ENCODE data around the gene IRF2BPL. TPM values are rescaled to one million over a fixed set of nuclear protein-coding genes. Genes with fewer than 3 reads are reported as not detected.

Gene IRF2BPL
- total RNA-seq, 2 donors from 2014 or later = 42.0 to 51.1 TPM

- Histone ChIP-seq H3K36me3 (no peaks in the 10 kb centered on the region), H3K9me3 (no peaks in the 10 kb centered on the region), H3K4me1 (peaks cover 6 to 52% of the 10 kb centered on the region in 2 donors), H3K27me3 (no peaks in the 10 kb centered on the region), H3K4me3 (no peak overlapping the region), H3K27ac (peak overlapping the region; percentile 67 to 82)
- no peak for TF ChIP-seq CTCF (IDR thresholded peaks at IDR 0.05)
- no peak for DNase-seq (ENCODE audit: low spot score)
These were observed 41.0 kb upstream of the IRF2BPL start for GRCh38 chr14:77069551-77069950.

GRCh38 chr14:77068517-77069200 is 40.2 kb upstream of the IRF2BPL start:
- peak; percentile 9 to 27 for TF ChIP-seq CTCF (IDR thresholded peaks at IDR 0.05)
- H3K27ac ChIP-seq = peak overlapping the region; percentile 77 to 82

GRCh38 chr14:77067632-77068516 is 39.4 kb upstream of the IRF2BPL start:
- H3K27me3 ChIP-seq = no peaks in the 10 kb centered on the region
- H3K4me1 ChIP-seq = peaks cover 6 to 64% of the 10 kb centered on the region in 2 donors
- H3K27ac ChIP-seq = peak overlapping the region; percentile 77 to 82
- H3K9me3 ChIP-seq = no peaks in the 10 kb centered on the region
- peak; percentile 74 to 91 for TF ChIP-seq CTCF (IDR thresholded peaks at IDR 0.05)
- H3K36me3 ChIP-seq = no peaks in the 10 kb centered on the region
- no peak overlapping the region for H3K4me3 ChIP-seq
- DNase-seq (ENCODE audit: low spot score) = peak; percentile 68

More at GRCh38 chr14:77068517-77069200, 40.2 kb upstream of the IRF2BPL start:
- no peaks in the 10 kb centered on the region for H3K36me3 ChIP-seq
- no peak overlapping the region for H3K4me3 ChIP-seq
- no peak for DNase-seq (ENCODE audit: low spot score)
- no peaks in the 10 kb centered on the region for H3K27me3 ChIP-seq
- peaks cover 6 to 59% of the 10 kb centered on the region in 2 donors for H3K4me1 ChIP-seq
- no peaks in the 10 kb centered on the region for H3K9me3 ChIP-seq

- H3K4me3 ChIP-seq = no peak overlapping the region
- no peak for TF ChIP-seq CTCF (IDR thresholded peaks at IDR 0.05)
- DNase-seq (ENCODE audit: low spot score) = no peak
- H3K9me3 ChIP-seq = no peaks in the 10 kb centered on the region
- H3K27ac ChIP-seq = peak overlapping the region; percentile 10 to 82
- H3K36me3 ChIP-seq = no peaks in the 10 kb centered on the region
- H3K4me1 ChIP-seq = peaks cover 6 to 64% of the 10 kb centered on the region in 2 donors
- H3K27me3 ChIP-seq = no peaks in the 10 kb centered on the region
These were observed 38.2 kb upstream of the IRF2BPL start for GRCh38 chr14:77066578-77067172.

- H3K36me3 ChIP-seq = no peaks in the 10 kb centered on the region
- H3K9me3 ChIP-seq = no peaks in the 10 kb centered on the region
- peaks cover 6 to 64% of the 10 kb centered on the region in 2 donors for H3K4me1 ChIP-seq
- no peaks in the 10 kb centered on the region for H3K27me3 ChIP-seq
- TF ChIP-seq CTCF (IDR thresholded peaks at IDR 0.05) = no peak
- H3K27ac ChIP-seq = no peak overlapping the region
- DNase-seq (ENCODE audit: low spot score) = no peak
- H3K4me3 ChIP-seq = no peak overlapping the region
These were observed 37.5 kb upstream of the IRF2BPL start for GRCh38 chr14:77065851-77066577.

Data from right atrium auricular region (tissue), 2 donors.